Activated naive CD4-positive, alpha-beta T cell treated with Interleukin-2 at 50 U/mL for 16 hours (primary cell): Measurements from ENCODE around the gene RAD17.
"Not testable (repeated sequence)": the region's sequence is repeated elsewhere in the genome, so short reads cannot be mapped to it uniquely, and the experiment has no call there.

Source experiments
- DNase-seq: peaks from one replicate; pipeline ENCODE4 v3.0.0-alpha.2; 2020

RAD17 gene

GRCh38 chr5:69404659-69405330 lies 35.2 kb downstream of the RAD17 start:
- DNase-seq = no peak

- DNase-seq = peak; percentile 50
These were observed 45.4 kb downstream of the RAD17 start, which contains the start of gene MARVELD2 for GRCh38 chr5:69414885-69415583. Gene MARVELD2, plus strand, starts transcription at chr5:69415116. Its CDS starts 4,270 bp downstream, at chr5:69419386.

GRCh38 chr5:69415584-69415958 lies 46.0 kb downstream of the RAD17 start:
- DNase-seq = no peak

GRCh38 chr5:69416180-69416579 lies 46.6 kb downstream of the RAD17 start:
- DNase-seq = no peak

- no peak for DNase-seq
These were observed 47.1 kb downstream of the RAD17 start for GRCh38 chr5:69416699-69417098.

- DNase-seq = no peak
These were observed 48.9 kb downstream of the RAD17 start for GRCh38 chr5:69418554-69418953.

GRCh38 chr5:69431424-69432303 lies 62.0 kb downstream of the RAD17 start:
- no peak for DNase-seq

GRCh38 chr5:69432412-69433206 lies 63.0 kb downstream of the RAD17 start:
- DNase-seq = no peak

- DNase-seq = not testable (repeated sequence)
These were observed 65.8 kb downstream of the RAD17 start for GRCh38 chr5:69435276-69435884.

- no peak for DNase-seq
These were observed 74.6 kb downstream of the RAD17 start for GRCh38 chr5:69444127-69444754.

GRCh38 chr5:69449511-69449910 lies 79.9 kb downstream of the RAD17 start:
- DNase-seq = no peak

GRCh38 chr5:69450116-69450515 lies 80.5 kb downstream of the RAD17 start:
- DNase-seq = no peak

- DNase-seq = not testable (repeated sequence)
These were observed 80.9 kb downstream of the RAD17 start for GRCh38 chr5:69450527-69450926.

- DNase-seq = no peak
These were observed 82.5 kb downstream of the RAD17 start for GRCh38 chr5:69451941-69452647.

- not testable (repeated sequence) for DNase-seq
These were observed 83.9 kb downstream of the RAD17 start for GRCh38 chr5:69453487-69453886.

GRCh38 chr5:69454460-69455249 lies 85.0 kb downstream of the RAD17 start:
- DNase-seq = no peak

- DNase-seq = not testable (repeated sequence)
These were observed 85.9 kb downstream of the RAD17 start for GRCh38 chr5:69455428-69455988.

GRCh38 chr5:69462170-69462569 lies 92.6 kb downstream of the RAD17 start:
- DNase-seq = no peak
